Parathyroid adenoma (tissue), 2 donors: ENCODE results near the gene MSMB.

ENCODE experiments used
- H2AFZ ChIP-seq: fragments of 300-600 bp; sonication (generic); one replicate; pipeline ENCODE4 v1.7.0; 2017; ENCODE audit warnings: antibody characterized with exemption, mild to moderate bottlenecking
- H3K27ac ChIP-seq: fragments of 300-600 bp; sonication (generic); one replicate; pipeline ENCODE4 v1.7.0; 2017
- H3K27me3 ChIP-seq: fragments of 300-600 bp; sonication (generic); one replicate; pipeline ENCODE4 v1.7.0; 2017; ENCODE audit warnings: low read length; ENCODE audit not compliant: control insufficient read depth, insufficient read depth
- H3K36me3 ChIP-seq: fragments of 300-600 bp; sonication (generic); one replicate; pipeline ENCODE4 v1.7.0; 2017; ENCODE audit warnings: low read length; ENCODE audit not compliant: control insufficient read depth, insufficient read depth
- H3K4me1 ChIP-seq: fragments of 300-600 bp; sonication (generic); one replicate; pipeline ENCODE4 v1.7.0; 2017; ENCODE audit warnings: control low read depth
- H3K4me2 ChIP-seq: fragments of 300-600 bp; sonication (generic); one replicate; pipeline ENCODE4 v1.7.0; 2017; ENCODE audit warnings: low read length
- H3K4me3 ChIP-seq: fragments of 300-600 bp; sonication (generic); one replicate; pipeline ENCODE4 v1.7.0; 2017; ENCODE audit warnings: low read depth, low read length
- H3K79me2 ChIP-seq: fragments of 300-600 bp; sonication (generic); one replicate; pipeline ENCODE4 v1.7.0; 2017; ENCODE audit warnings: control low read depth
- H3K9ac ChIP-seq: fragments of 300-600 bp; sonication (generic); one replicate; pipeline ENCODE4 v1.7.0; 2017; ENCODE audit warnings: mild to moderate bottlenecking
- H3K9me3 ChIP-seq: fragments of 300-600 bp; sonication (generic); one replicate; pipeline ENCODE4 v1.7.0; 2017; ENCODE audit warnings: low read length; ENCODE audit not compliant: control insufficient read depth
- TF ChIP-seq, protein P1 (sequence below): fragments of 300-600 bp; sonication (generic); IDR thresholded peaks from one replicate; pipeline ENCODE4 v1.7.0; 2017; ENCODE audit warnings: antibody characterized with exemption, mild to moderate bottlenecking
- donor health status: primary hyperparathyroidism.

Gene MSMB

GRCh38 chr10:46035923-46036849 is 9.9 kb downstream of the MSMB start:
- no peaks in the 10 kb centered on the region for H3K27me3 ChIP-seq
- no peaks in the 10 kb centered on the region for H3K4me1 ChIP-seq
- no peaks in the 10 kb centered on the region for H3K36me3 ChIP-seq
- TF ChIP-seq, protein P1, sequence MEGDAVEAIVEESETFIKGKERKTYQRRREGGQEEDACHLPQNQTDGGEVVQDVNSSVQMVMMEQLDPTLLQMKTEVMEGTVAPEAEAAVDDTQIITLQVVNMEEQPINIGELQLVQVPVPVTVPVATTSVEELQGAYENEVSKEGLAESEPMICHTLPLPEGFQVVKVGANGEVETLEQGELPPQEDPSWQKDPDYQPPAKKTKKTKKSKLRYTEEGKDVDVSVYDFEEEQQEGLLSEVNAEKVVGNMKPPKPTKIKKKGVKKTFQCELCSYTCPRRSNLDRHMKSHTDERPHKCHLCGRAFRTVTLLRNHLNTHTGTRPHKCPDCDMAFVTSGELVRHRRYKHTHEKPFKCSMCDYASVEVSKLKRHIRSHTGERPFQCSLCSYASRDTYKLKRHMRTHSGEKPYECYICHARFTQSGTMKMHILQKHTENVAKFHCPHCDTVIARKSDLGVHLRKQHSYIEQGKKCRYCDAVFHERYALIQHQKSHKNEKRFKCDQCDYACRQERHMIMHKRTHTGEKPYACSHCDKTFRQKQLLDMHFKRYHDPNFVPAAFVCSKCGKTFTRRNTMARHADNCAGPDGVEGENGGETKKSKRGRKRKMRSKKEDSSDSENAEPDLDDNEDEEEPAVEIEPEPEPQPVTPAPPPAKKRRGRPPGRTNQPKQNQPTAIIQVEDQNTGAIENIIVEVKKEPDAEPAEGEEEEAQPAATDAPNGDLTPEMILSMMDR = no peak
- H3K4me2 ChIP-seq = no peak overlapping the region
- no peak overlapping the region for H3K27ac ChIP-seq
- H3K9me3 ChIP-seq = no peaks in the 10 kb centered on the region
- no peak overlapping the region for H3K9ac ChIP-seq
- H2AFZ ChIP-seq = no peak overlapping the region
- no peaks in the 10 kb centered on the region for H3K79me2 ChIP-seq
- H3K4me3 ChIP-seq = no peak overlapping the region

DNA sequence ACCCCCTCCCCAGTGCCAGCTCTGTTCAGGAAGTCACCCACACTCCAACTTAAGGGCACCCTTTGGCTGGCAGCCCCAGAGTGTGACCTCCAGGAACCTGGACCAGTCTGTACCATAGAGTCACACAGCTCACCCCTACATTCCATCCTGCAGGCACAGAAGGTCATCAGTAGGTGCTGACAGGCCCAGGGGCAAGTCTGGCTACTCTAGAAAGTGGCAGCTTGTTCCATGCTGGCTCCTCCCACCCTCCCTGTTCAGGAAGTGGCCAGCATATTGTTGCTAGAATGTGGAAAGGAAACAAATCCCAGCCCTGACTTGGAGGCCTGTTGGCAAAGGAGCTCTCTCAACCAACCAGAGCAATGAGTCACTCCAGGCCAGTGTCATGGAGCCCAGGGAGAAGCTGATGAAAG is 12.5 kb downstream of the MSMB start:
- Histone ChIP-seq H3K27me3 (no peaks in the 10 kb centered on the region), H3K79me2 (peaks cover 12% of the 10 kb centered on the region), H3K4me2 (no peak overlapping the region), H3K9ac (no peak overlapping the region), H3K9me3 (no peaks in the 10 kb centered on the region), H3K27ac (no peak overlapping the region), H2AFZ (no peak overlapping the region), H3K4me1 (peaks cover 5% of the 10 kb centered on the region), H3K4me3 (no peak overlapping the region), H3K36me3 (no peaks in the 10 kb centered on the region)
- TF ChIP-seq, protein P1 = no peak

DNA sequence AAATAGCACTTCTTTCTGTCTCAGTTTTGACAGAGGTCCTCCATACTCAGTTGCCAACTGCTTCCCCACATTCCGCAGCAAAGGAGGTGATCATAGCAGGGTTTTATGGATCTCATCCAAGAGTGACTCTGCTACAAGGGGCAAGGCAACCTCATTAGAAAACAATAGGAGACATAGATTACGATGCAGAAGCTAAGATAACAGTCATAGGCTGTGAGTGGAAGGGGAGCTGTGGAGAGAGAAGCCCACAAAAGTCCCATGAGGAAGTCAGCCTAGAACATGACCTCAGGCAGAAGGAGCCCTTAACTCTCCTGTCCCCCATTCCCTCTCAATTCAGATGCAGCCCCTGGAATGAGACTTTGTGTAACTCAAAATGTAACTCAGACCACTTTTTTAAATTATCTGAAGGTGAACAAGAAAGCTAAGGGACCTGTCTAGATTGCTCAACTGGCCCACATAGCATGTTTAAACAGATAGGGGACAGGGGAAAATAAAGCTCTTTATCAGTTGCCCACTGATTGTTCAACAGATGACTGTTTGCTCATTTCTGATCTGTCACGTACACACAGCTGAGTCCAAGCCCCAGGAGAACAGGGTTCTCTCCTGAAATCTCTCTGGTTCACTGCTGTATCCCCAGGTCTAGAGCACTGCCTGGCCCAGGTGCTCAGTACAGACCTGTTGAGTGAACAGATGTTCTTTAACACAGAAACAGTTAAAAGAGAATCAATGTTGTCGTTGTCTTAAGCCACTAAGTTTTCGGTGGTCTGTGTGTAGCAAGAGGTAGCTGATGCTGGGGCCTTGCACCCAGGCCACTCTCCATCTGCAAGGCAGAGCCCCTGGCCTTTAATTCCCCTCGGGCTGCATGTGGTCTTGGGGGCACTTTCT is 14.2 kb downstream of the MSMB start:
- TF ChIP-seq, protein P1 = no peak
- Histone ChIP-seq H3K4me1 (peaks cover 15% of the 10 kb centered on the region), H3K36me3 (no peaks in the 10 kb centered on the region), H3K27ac (no peak overlapping the region), H3K27me3 (no peaks in the 10 kb centered on the region), H3K9ac (no peak overlapping the region), H3K4me3 (no peak overlapping the region), H3K4me2 (no peak overlapping the region), H2AFZ (peak overlapping the region; percentile 16), H3K9me3 (no peaks in the 10 kb centered on the region), H3K79me2 (peaks cover 27% of the 10 kb centered on the region)

- Histone ChIP-seq H2AFZ (peak within 1 kb of the TSS; percentile 51), H3K79me2 (peaks cover 43% of the 10 kb centered on the region), H3K36me3 (no peaks in the 10 kb centered on the region), H3K4me2 (peak within 1 kb of the TSS; percentile 66), H3K4me3 (peak within 1 kb of the TSS; percentile 75), H3K27ac (peak within 1 kb of the TSS; percentile 70), H3K9ac (peak within 1 kb of the TSS; percentile 81), H3K4me1 (peaks cover 21% of the 10 kb centered on the region), H3K9me3 (no peaks in the 10 kb centered on the region), H3K27me3 (no peaks in the 10 kb centered on the region)
- TF ChIP-seq, protein P1 = peak; percentile 94
Observed at GRCh38 chr10:46030091-46030937, 15.8 kb downstream of the MSMB start, which contains the start of gene NCOA4. Gene NCOA4 (minus strand): TSS chr10:46030623. CDS start chr10:46016680, 13,943 bp downstream.
